DMS 273 (cell line): ENCODE measurements around the gene EGFL6.
"Not testable (repeated sequence)": the region's sequence is repeated elsewhere in the genome, so short reads cannot be mapped to it uniquely, and the experiment has no call there.

Experiments
- DNase-seq: peaks from one replicate; lab custom pipeline; 2025; ENCODE audit not compliant: unreplicated experiment; lab: John Stamatoyannopoulos, UW

Gene EGFL6

GRCh38 chrX:13652287-13652793 lies 82.9 kb downstream of the EGFL6 start:
- DNase-seq: no peak

- peak; percentile 98 for DNase-seq
Measured at GRCh38 chrX:13652850-13653693, 83.7 kb downstream of the EGFL6 start, which contains the start of gene TCEANC. Gene TCEANC (plus strand): TSS chrX:13653141. CDS start chrX:13662509, 9,368 bp downstream.

GRCh38 chrX:13654116-13654515 lies 84.7 kb downstream of the EGFL6 start:
- DNase-seq: no peak

GRCh38 chrX:13655674-13656073 lies 86.3 kb downstream of the EGFL6 start:
- DNase-seq: no peak

GRCh38 chrX:13658602-13659001 lies 89.2 kb downstream of the EGFL6 start:
- DNase-seq: peak; percentile 81

GRCh38 chrX:13659063-13659462 lies 89.7 kb downstream of the EGFL6 start:
- no peak for DNase-seq

GRCh38 chrX:13661735-13662288 lies 92.4 kb downstream of the EGFL6 start:
- no peak for DNase-seq

GRCh38 chrX:13662355-13662791 lies 93.0 kb downstream of the EGFL6 start:
- no peak for DNase-seq

- no peak for DNase-seq
Measured at GRCh38 chrX:13664020-13664419, 94.6 kb downstream of the EGFL6 start.

- no peak for DNase-seq
Measured at GRCh38 chrX:13666836-13667235, 97.4 kb downstream of the EGFL6 start.

GRCh38 chrX:13667919-13668318 lies 98.5 kb downstream of the EGFL6 start:
- DNase-seq: no peak

GRCh38 chrX:13669246-13669737 lies 99.9 kb downstream of the EGFL6 start:
- peak; percentile 29 for DNase-seq

GRCh38 chrX:13669755-13670154 lies 100.4 kb downstream of the EGFL6 start:
- not testable (repeated sequence) for DNase-seq

- DNase-seq: no peak
Measured at GRCh38 chrX:13670197-13670596, 100.8 kb downstream of the EGFL6 start.

- DNase-seq: no peak
Measured at GRCh38 chrX:13673016-13673415, 103.6 kb downstream of the EGFL6 start.

GRCh38 chrX:13676885-13677284 lies 107.5 kb downstream of the EGFL6 start:
- no peak for DNase-seq

- DNase-seq: not testable (repeated sequence)
Measured at GRCh38 chrX:13679700-13680099, 110.3 kb downstream of the EGFL6 start.

GRCh38 chrX:13681595-13681994 lies 112.2 kb downstream of the EGFL6 start:
- DNase-seq: no peak
